HFFc6 (cell line): Measurements from ENCODE around the gene GDAP1L1. TPM values are rescaled to one million over a fixed set of nuclear protein-coding genes. Genes with fewer than 3 reads are reported as not detected.

Experiments used
- DNase-seq: peaks from one replicate; pipeline ENCODE4 v3.0.0-alpha.2; 2018
- H3K27ac Mint-ChIP-seq: 2 replicates; pipeline ENCODE4 v1.8.0; 2020; ENCODE audit warnings: mild to moderate bottlenecking, mixed read lengths
- H3K27me3 Mint-ChIP-seq: 2 replicates; pipeline ENCODE4 v1.8.0; 2021; ENCODE audit warnings: mild to moderate bottlenecking, moderate library complexity, mixed read lengths; ENCODE audit not compliant: insufficient read depth
- H3K36me3 Mint-ChIP-seq: 2 replicates; pipeline ENCODE4 v1.8.0; 2021; ENCODE audit warnings: low read depth, mixed read lengths
- H3K4me1 Mint-ChIP-seq: 2 replicates; pipeline ENCODE4 v1.8.0; 2020; ENCODE audit warnings: low read depth, mixed read lengths
- H3K4me3 Mint-ChIP-seq: 2 replicates; pipeline ENCODE4 v1.8.0; 2020; ENCODE audit warnings: mild to moderate bottlenecking, moderate library complexity, mixed read lengths
- H3K9me3 Mint-ChIP-seq: 2 replicates; pipeline ENCODE4 v1.8.0; 2020; ENCODE audit warnings: mild to moderate bottlenecking, mixed read lengths
- CTCF ChIP-seq: fragments of 200-600 bp; sonication (generic); IDR thresholded peaks from 2 replicates; pipeline ENCODE4 v1.5.0; 2021; ENCODE audit warnings: antibody characterized with exemption, mild to moderate bottlenecking
- total RNA-seq, 6 experiments: library from RNA; stranded (reverse); fragmentation: NEBNext Ultra II Directional; extraction: Animal tissue kit (Norgen Biotek cat#: 25700); gene quantifications; 2 replicates in 1 of 6; 3 replicates in 5 of 6; pipeline ENCODE4 v1.2.3, GENCODE V29; 2021

The GDAP1L1 gene
- total RNA-seq, 6 experiments from 2014 or later: not detected

GRCh38 chr20:44301285-44301684, 54.2 kb downstream of the GDAP1L1 start:
- Mint-ChIP-seq H3K4me1 (no peaks in the 10 kb centered on the region), H3K9me3 (no peaks in the 10 kb centered on the region), H3K4me3 (no peak overlapping the region), H3K27me3 (peaks cover 2% of the 10 kb centered on the region; the same call in 1 of the 2 replicates), H3K27ac (no peak overlapping the region), H3K36me3 (no peaks in the 10 kb centered on the region)
- no peak for TF ChIP-seq CTCF
- no peak for DNase-seq

- Mint-ChIP-seq H3K9me3 (no peaks in the 10 kb centered on the region), H3K4me1 (no peaks in the 10 kb centered on the region), H3K4me3 (no peak overlapping the region), H3K27me3 (no peaks in the 10 kb centered on the region), H3K36me3 (0 out of 2 replicates have a peak, but pooled peaks cover 3% of the 10 kb centered on the region), H3K27ac (no peak overlapping the region)
- no peak for TF ChIP-seq CTCF
- no peak for DNase-seq
Measured at GRCh38 chr20:44302026-44302669, 55.0 kb downstream of the GDAP1L1 start.

GRCh38 chr20:44302736-44303135, 55.6 kb downstream of the GDAP1L1 start:
- no peak for DNase-seq
- Mint-ChIP-seq H3K36me3 (0 out of 2 replicates have a peak, but pooled peaks cover 3% of the 10 kb centered on the region), H3K9me3 (no peaks in the 10 kb centered on the region), H3K4me3 (no peak overlapping the region), H3K27ac (no peak overlapping the region), H3K27me3 (no peaks in the 10 kb centered on the region), H3K4me1 (no peaks in the 10 kb centered on the region)
- no peak for TF ChIP-seq CTCF

GRCh38 chr20:44304383-44304782, 57.3 kb downstream of the GDAP1L1 start:
- H3K36me3 Mint-ChIP-seq: 0 out of 2 replicates have a peak, but pooled peaks cover 3% of the 10 kb centered on the region
- no peaks in the 10 kb centered on the region for H3K27me3 Mint-ChIP-seq
- TF ChIP-seq CTCF: no peak
- no peak overlapping the region for H3K4me3 Mint-ChIP-seq
- no peaks in the 10 kb centered on the region for H3K9me3 Mint-ChIP-seq
- DNase-seq: no peak
- H3K4me1 Mint-ChIP-seq: peaks cover 1% of the 10 kb centered on the region
- no peak overlapping the region for H3K27ac Mint-ChIP-seq

GRCh38 chr20:44306927-44307326, 59.8 kb downstream of the GDAP1L1 start:
- H3K4me1 Mint-ChIP-seq: peaks cover 12% of the 10 kb centered on the region
- no peak for DNase-seq
- H3K27ac Mint-ChIP-seq: no peak overlapping the region
- H3K9me3 Mint-ChIP-seq: no peaks in the 10 kb centered on the region
- H3K36me3 Mint-ChIP-seq: 0 out of 2 replicates have a peak, but pooled peaks cover 3% of the 10 kb centered on the region
- no peak for TF ChIP-seq CTCF
- no peaks in the 10 kb centered on the region; the same call in 1 of the 2 replicates for H3K27me3 Mint-ChIP-seq
- no peak overlapping the region for H3K4me3 Mint-ChIP-seq
